IMR-90 (cell line): Measurements from ENCODE around the gene STRIP1.

Experiments
- CHD1 ChIP-seq: IDR thresholded peaks from 2 replicates; pipeline ENCODE4 v1.6.1; 2012; ENCODE audit warnings: low read depth, low read length, improper control_type of control experiment
- CTCF ChIP-seq: conservative IDR thresholded peaks from 2 replicates; pipeline ENCODE4 v1.5.1; 2012; ENCODE audit warnings: mild to moderate bottlenecking, low read depth, low read length, improper control_type of control experiment
- POLR2A ChIP-seq: IDR thresholded peaks from 2 replicates; pipeline ENCODE4 v1.6.1; 2012; ENCODE audit warnings: mild to moderate bottlenecking, low read depth, low read length
- RFX5 ChIP-seq: IDR thresholded peaks from 2 replicates; pipeline ENCODE4 v1.8.0; 2012; ENCODE audit warnings: low read depth, mild to moderate bottlenecking, low read length, moderate library complexity
- SMC3 ChIP-seq: fragments of 150-350 bp; IDR thresholded peaks from 2 replicates; pipeline ENCODE4 v1.6.1; 2016; ENCODE audit warnings: low read depth, mild to moderate bottlenecking, antibody characterized with exemption, low read length, moderate library complexity

GRCh38 chr1:109994654-109995053 lies 39.8 kb upstream of the STRIP1 start:
- TF ChIP-seq CTCF (no peak), CHD1 (no peak), SMC3 (no peak), RFX5 (no peak), POLR2A (no peak; the same call in 1 of the 2 replicates)
